RWPE1 (cell line): Measurements from ENCODE around the gene CLEC4M.

Experiments used
- CTCF ChIA-PET: fragments of 350-600 bp; sonication (Branson Sonifier 250); formaldehyde crosslinking; extraction: SDS; loops from one replicate; lab custom pipeline; 2021; lab: Yijun Ruan, JAX
- POLR2A ChIA-PET: fragments of 400-600 bp; formaldehyde crosslinking; extraction: SDS; loops from one replicate; lab custom pipeline; 2020; ENCODE audit warnings: antibody characterized with exemption; ENCODE audit not compliant: low non-redundant PET; lab: Yijun Ruan, JAX
- DNase-seq: peaks from one replicate; pipeline ENCODE4 v3.0.0; 2012; ENCODE audit warnings: low spot score
- H3K27ac ChIP-seq: fragments of 450-650 bp; 2 replicates; pipeline ENCODE4 v1.5.1; 2017
- TF ChIP-seq, protein P1 (sequence below): fragments of 450-650 bp; conservative IDR thresholded peaks from 2 replicates; pipeline ENCODE4 v1.5.1; 2017; ENCODE audit warnings: low read depth, mild to moderate bottlenecking

CLEC4M gene

DNA sequence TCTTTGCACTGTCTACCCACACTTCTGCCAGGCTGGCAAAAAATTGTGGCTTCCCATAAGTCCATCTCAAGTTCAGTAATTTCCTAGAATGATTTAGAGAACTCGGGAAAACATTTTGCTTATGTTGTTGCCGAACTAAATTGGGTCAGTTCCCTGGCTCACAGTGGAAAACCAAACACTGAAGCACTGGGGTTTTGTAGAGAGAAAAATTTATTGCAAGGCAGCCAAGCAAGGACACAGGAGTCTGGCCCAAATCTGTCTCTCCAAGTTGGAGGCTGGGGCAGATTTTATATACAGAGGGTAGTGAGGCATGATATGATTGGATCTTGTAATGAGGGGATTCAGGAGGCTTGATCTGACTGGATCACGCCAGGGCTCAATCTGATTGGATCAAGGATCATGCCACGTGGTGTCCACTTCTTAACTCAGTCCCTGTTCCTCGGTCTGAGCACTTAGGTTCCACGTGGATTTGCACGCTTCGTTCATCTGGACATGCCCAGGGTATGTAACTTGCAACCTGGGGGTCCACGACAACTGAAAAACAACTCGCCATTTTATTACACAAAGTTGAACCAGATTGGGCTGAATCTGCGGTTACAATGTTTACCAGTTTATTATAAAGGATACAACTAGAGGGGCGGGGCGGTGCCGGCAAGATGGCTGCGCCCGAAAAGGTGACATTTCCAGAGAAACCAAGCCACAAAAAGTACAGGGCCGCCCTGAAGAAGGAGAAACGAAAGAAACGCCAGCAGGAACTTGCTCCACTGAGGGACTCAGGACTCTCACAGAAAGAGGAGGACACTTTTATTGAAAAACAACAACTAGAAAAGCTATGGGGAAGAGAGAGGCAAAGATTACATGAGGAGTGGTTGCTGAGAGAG is 23.0 kb upstream of the CLEC4M start:
- no peak overlapping the region for H3K27ac ChIP-seq
- TF ChIP-seq, protein P1, sequence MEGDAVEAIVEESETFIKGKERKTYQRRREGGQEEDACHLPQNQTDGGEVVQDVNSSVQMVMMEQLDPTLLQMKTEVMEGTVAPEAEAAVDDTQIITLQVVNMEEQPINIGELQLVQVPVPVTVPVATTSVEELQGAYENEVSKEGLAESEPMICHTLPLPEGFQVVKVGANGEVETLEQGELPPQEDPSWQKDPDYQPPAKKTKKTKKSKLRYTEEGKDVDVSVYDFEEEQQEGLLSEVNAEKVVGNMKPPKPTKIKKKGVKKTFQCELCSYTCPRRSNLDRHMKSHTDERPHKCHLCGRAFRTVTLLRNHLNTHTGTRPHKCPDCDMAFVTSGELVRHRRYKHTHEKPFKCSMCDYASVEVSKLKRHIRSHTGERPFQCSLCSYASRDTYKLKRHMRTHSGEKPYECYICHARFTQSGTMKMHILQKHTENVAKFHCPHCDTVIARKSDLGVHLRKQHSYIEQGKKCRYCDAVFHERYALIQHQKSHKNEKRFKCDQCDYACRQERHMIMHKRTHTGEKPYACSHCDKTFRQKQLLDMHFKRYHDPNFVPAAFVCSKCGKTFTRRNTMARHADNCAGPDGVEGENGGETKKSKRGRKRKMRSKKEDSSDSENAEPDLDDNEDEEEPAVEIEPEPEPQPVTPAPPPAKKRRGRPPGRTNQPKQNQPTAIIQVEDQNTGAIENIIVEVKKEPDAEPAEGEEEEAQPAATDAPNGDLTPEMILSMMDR: no peak
- ChIA-PET POLR2A (no interaction called here), CTCF (interaction anchor here (0.6 kb wide), 1 partner anchor 55 kb away, joined by 5 read pairs; no protein-coding TSS in a partner anchor)
- DNase-seq: no peak

DNA sequence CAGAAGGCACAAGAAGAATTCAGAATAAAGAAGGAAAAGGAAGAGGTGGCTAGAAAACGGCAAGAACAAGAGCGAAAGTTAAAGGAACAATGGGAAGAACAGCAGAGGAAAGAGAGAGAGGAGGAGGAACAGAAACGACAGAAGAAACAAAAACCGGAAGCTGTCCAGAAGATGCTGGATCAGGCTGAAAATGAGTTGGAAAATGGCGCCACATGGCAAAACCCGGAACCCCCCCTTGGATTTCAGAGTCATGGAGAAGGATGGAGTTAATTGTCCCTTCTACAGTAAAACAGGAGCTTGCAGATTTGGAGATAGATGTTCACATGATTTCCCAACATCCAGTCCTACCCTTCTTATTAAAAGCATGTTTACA is 22.4 kb upstream of the CLEC4M start:
- ChIA-PET POLR2A (no interaction called here), CTCF (no interaction called here)
- H3K27ac ChIP-seq: no peak overlapping the region
- DNase-seq: no peak
- TF ChIP-seq, protein P1: no peak

DNA sequence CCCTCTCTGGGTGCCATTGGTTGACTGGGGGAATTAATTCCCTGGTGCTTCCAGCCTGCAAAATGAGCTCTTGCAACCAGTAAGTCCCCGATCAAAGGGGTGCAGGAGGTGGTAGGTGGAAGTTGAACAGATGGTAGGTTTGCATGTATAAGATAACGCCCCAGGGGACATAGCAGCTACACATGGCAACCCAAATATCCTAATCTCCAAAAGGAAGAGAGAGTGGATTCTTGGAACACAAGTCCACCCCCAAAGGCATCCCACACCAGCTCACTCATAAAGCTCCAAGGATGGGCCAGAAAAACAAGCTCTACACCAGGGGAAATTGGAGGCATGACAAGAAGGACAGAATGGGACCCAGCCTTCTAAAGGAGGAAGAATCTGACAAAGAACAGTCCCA is 20.5 kb upstream of the CLEC4M start:
- no peak for DNase-seq
- ChIA-PET POLR2A (no interaction called here), CTCF (interaction anchor here (0.6 kb wide), 2 partner anchors 9 to 110 kb away, joined by 3 to 5 read pairs; no protein-coding TSS in a partner anchor)
- TF ChIP-seq, protein P1: no peak
- no peak overlapping the region for H3K27ac ChIP-seq

DNA sequence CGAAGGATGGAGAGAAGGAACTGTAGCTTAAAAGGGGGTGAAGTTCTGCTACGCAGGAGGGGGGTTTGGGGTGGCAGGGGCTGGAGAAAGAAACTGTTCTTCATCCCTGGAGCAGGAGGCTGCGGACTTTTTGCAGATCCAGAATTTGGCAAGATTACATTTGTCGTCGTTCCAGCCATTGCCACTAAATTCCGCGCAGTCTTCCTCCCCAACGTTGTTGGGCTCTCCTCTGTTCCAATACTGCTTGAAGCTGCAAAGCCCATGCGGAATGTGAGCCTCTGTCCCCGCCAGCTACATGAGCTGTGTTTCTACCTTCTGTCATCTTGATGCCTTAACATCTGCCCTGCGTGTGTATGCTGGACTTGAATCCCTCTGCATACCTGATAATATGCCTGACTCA is 20.1 kb upstream of the CLEC4M start:
- TF ChIP-seq, protein P1: no peak
- ChIA-PET CTCF (interaction anchor here (0.6 kb wide), 1 partner anchor 110 kb away, joined by 5 read pairs; no protein-coding TSS in a partner anchor), POLR2A (no interaction called here)
- H3K27ac ChIP-seq: no peak overlapping the region
- DNase-seq: no peak

DNA sequence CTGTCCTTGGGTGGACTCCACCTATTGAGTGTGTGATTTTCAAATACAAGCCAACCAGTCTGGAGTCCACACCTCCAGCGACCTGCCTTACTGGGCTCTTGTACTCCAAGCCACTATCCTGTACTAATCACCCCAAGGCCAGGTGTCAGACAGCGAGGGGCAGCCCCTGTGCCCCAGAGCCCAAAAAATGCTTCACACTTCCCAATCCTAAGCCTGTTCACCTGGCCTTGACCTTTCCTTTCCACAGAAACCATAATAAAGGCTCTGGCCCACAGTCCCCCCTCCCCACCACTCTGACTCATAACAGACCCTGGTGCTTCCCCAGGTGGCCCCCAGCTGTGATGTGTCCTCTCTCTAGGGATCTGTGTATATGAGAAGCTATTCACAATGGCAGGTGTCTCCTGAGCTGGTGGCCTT is 19.6 kb upstream of the CLEC4M start:
- POLR2A ChIA-PET: no interaction called here
- no peak overlapping the region for H3K27ac ChIP-seq
- TF ChIP-seq, protein P1: no peak
- CTCF ChIA-PET: no interaction called here
- no peak for DNase-seq

DNA sequence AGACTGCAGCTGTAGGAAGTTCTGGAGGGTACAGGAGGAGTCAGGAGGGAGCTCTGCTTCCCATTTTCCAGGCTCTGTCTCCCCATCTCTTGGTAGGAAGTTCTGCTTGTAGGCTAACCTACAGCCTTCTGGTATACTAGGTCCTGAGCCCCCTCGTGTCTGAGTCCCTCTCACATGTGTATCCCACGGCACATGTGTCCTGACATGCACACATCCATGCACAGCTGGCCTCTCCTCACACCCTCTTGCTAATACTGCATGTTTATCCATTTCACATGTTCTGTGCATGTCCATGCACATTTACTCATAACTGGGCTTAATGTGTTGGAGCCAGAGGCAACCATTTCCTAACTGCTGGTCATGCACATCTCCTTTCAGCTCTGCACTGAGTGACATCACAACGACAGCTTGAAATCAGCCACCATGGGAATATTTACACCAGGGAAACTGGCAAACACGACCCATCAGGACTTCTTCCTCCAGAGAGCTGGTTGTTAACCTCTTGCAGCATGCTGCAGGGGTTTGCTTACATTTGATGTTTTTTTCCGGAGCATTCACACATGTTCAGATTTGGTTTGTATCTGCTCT is 18.8 kb upstream of the CLEC4M start:
- TF ChIP-seq, protein P1: no peak
- ChIA-PET CTCF (no interaction called here), POLR2A (no interaction called here)
- DNase-seq: no peak
- no peak overlapping the region for H3K27ac ChIP-seq
